NOMO-1 treated with DMSO at 0.1 percent for 48 hours (cell line): ENCODE measurements around the gene OR52N4.
"Not testable (repeated sequence)": the region's sequence is repeated elsewhere in the genome, so short reads cannot be mapped to it uniquely, and the experiment has no call there.

Experiments
- DNase-seq: peaks from one replicate; lab custom pipeline; 2025; ENCODE audit not compliant: unreplicated experiment; lab: John Stamatoyannopoulos, UW

The OR52N4 gene

DNA sequence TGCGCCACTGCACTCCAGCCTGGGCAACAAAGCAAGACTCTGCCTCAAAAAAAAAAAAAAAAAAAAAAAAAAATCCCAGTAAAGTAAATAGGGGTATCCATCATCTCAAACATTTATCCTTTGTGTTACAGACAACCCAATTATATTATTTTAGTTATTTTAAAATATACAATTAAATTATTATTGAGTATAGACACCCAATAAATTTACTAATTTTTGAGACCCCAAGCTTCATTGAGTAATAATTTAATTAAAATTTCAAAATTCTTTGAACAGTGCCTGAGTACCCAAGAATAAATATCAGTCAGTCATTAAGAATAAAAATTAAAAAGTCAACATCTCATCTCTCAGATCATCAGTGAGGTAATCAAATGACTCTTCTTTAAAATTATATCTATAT, at the start of gene OR52N4:
TSS of gene OR52N4 (plus strand) at position 301 of the 400 bp plus-strand sequence. CDS start 498 bp downstream, outside the sequence.
- no peak for DNase-seq

DNA sequence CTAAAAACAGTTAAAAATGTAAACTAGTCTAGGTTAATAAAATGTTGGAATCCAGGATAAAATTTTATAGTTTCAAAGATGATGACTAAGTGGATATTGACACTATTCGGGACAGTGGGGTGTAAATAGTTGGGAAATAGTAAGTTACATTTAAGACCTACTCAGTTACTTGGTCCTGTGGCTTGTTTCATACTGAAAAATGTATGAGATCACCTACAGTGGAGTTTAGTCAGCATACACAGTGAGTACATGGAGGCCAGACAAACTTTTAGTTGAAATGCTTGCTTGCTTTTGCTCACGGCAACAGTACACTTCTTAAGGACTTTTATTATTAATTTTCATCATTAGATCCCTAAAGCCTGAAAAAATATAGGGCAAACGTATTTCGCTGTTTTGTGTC, 48.4 kb upstream of the OR52N4 start:
- DNase-seq, result no peak

DNA sequence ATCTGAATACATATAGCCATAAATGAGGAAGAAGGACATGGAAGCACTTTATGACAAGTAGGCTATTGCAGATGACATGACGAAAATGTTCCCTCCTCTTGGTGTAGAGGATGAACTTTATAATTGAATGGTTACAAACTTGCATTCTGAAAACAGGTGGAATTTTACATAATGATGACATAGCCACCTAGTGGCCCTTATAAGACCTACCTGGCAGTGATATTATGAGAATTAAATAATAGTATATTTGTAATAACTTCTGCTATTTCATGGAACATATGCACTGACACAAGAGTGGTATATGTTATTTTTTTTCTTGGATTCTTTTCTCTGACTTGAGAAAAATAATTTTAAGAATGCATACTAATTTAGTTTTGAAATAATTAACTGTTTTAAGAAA, 41.5 kb upstream of the OR52N4 start:
- DNase-seq, result no peak

DNA sequence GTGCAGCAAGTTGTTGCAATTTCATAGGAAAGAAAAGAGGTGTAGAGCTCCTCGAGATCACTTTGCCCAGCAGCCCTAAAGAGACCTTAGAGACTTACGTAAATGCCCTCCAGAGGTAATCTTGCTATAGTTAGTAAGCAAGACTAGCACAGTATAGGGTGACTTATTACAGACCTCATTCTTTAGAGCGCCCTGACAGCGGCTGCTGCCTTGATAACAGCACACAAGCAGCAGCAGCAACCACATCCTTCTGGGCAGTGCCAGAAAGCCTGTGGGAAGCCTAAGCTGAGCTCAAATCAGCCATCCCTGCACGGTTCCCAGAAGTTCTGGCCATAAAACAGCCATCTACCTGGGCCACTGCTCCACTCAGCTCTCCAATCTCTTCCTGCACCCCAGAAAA, 40.3 kb upstream of the OR52N4 start:
- no peak for DNase-seq

DNA sequence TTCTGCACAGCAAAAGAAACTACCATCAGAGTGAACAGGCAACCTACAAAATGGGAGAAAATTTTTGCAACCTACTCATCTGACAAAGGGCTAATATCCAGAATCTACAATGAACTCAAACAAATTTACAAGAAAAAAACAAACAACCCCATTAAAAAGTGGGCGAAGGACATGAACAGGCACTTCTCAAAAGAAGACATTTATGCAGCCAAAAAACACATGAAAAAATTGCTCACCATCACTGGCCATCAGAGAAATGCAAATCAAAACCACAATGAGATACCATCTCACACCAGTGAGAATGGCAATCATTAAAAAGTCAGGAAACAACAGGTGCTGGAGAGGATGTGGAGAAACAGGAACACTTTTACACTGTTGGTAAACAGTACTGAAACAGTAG, 37.5 kb upstream of the OR52N4 start:
- DNase-seq, result not testable (repeated sequence)

GRCh38 chr11:5719703-5720495, 34.1 kb upstream of the OR52N4 start:
- no peak for DNase-seq

GRCh38 chr11:5722622-5723021, 31.4 kb upstream of the OR52N4 start:
- DNase-seq, result no peak

DNA sequence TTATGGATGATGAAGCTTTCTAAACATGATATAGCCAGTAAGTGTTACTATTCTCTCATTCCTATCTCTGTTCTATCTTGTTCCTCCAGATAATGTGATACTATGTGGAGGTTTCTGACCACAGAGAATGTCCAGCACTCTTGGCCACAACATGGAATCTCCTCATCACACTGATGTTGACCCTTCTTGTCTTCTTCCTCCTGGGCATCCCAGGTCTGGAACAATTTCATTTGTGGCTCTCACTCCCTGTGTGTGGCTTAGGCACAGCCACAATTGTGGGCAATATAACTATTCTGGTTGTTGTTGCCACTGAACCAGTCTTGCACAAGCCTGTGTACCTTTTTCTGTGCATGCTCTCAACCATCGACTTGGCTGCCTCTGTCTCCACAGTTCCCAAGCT, 27.7 kb upstream of the OR52N4 start:
- no peak for DNase-seq

DNA sequence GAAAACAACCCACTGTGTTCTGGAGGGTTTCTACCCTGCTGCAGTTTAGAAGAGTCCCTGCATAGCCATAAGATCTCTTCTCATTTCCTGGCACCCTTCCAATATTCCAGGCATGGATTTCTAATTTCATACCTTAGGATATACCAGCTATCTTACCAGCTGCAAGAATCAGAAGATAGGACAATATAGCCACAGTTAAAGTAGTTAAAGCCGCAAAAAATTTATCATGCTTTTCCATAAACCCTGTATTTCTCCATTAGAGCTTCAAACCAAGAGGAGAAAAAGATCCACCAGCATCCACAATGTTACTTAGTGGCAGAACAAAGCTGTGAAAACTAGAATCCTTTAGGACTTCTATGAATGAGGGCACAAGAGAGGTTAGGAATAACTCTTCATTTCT, 26.4 kb upstream of the OR52N4 start:
- no peak for DNase-seq

- no peak for DNase-seq
Measured at GRCh38 chr11:5736396-5736795, 17.6 kb upstream of the OR52N4 start, which contains the start of gene OR56B1. OR56B1 (plus strand) TSS chr11:5736448; CDS start chr11:5736517, 69 bp downstream.

GRCh38 chr11:5737091-5737490, 17.0 kb upstream of the OR52N4 start:
- no peak for DNase-seq

GRCh38 chr11:5737670-5738392, 16.2 kb upstream of the OR52N4 start:
- DNase-seq, result no peak

DNA sequence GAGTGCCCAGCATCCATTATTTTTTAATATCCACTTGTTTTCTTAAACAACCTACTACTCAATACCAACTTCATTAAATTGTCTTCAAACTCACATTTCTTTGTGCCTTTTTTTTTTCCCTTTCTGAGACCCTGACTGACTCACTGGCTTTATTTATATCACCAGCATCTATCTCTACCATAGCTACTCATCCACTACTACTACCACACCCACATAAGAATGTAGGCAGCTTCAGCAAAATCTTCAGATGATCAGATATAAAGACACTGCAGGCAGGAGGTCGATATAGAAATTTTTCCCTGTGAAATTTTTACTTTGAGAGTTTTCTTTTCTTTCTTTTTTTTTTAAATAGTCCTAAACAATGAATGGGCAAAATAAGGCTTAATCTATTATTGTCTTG, 15.6 kb upstream of the OR52N4 start:
- no peak for DNase-seq

DNA sequence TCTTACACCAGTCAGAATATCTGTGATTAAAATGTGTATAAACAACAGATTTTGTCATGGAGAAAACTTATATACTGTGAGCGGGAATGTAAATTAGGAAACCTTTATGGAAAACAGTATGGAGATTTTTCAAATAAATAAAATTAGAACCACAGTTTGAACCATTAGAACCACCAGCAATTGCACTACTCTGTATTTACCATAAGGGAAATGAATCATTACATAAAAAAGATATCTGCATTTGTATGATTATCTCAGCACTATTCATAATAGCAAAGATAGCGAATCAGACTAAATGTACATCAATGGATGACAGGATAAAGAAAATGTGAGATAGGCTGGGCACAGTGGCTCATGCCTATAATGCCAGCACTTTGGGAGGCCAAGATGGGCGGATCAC, 7.4 kb upstream of the OR52N4 start:
- no peak for DNase-seq

GRCh38 chr11:5749836-5750235, 4.2 kb upstream of the OR52N4 start:
- no peak for DNase-seq

- no peak for DNase-seq
Measured at GRCh38 chr11:5767056-5767455, 13.0 kb downstream of the OR52N4 start.

DNA sequence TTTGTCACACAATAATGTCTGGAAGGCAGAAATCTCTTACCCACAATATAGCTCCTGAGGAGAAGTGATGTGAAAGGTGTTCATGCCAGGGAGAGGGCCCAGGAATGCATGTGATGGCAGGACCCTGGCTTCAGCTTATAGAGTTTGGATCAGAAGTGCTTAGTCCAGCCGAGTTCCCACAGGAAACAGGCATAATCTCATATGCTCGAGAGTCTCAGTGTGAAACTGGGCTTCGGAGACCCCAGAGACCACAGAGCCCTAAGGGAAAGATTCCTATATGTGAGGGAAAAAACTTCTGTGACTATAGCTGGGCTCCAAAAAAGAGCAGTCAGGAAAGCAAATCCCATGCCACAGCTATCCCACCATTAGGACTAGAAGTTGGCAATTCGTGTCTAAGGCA, 29.2 kb downstream of the OR52N4 start, which contains the start of gene OR52N5:
TSS of gene OR52N5 (minus strand) at position 101 of the 400 bp plus-strand sequence. CDS start 4,721 bp downstream, outside the sequence.
- no peak for DNase-seq

- no peak for DNase-seq
Measured at GRCh38 chr11:5791165-5791564, 37.1 kb downstream of the OR52N4 start, which contains the start of gene OR52N1. OR52N1 (minus strand) TSS chr11:5791265; CDS start chr11:5788816, 2,449 bp downstream.

DNA sequence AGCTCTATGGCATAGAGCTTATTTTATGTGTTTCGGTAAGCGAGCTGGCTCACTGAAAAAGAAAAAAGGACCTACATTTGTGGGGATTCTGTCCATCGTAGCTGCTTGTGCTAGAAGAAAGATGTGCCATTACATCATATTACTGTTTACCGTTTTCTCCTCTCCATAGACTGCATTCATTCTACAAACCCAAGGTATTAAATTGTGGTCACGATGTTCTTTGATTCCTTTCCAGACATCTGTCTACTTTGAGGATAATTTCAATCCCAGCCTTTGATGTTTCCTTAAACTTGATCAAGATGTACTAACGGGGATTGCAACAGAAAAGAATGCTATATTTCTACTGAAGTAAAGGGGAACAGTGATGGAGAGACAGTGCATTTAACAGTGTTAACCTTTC, 42.5 kb downstream of the OR52N4 start:
- DNase-seq, result no peak

DNA sequence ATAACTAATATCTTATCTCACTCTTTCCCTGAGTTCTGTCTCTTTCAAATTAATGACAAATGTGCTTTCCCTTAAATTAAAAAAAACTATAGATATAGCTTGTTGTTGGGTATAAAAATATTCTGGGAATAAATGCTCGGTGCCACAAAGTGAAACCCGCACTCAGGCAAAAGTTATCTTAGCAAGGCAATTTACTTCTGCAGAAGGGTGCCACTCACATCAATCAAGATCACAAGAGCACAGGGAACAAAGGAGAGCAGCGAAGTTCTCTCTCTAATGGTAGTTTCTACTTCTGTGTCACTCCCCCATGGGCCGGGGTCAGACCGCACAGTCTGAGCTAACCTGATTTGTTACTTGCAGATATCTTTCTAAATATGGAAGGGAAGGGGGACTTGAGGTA, 49.9 kb downstream of the OR52N4 start:
- DNase-seq, result no peak
